A673 (cell line): ENCODE results near the gene F8.

Experiments used
- EZH2 ChIP-seq: fragments of 200-600 bp; sonication (generic); IDR thresholded peaks from 2 replicates; pipeline ENCODE4 v1.6.1; 2017; ENCODE audit warnings: borderline replicate concordance, low read depth, mild to moderate bottlenecking, mixed read lengths, antibody characterized with exemption, low read length; ENCODE audit not compliant: poor library complexity, severe bottlenecking
- TF ChIP-seq, protein P1 (sequence below): fragments of 300-800, 200-600 bp; sonication (generic); conservative IDR thresholded peaks from 2 replicates; pipeline ENCODE4 v1.5.1; 2017; ENCODE audit warnings: low read depth, mild to moderate bottlenecking, antibody characterized with exemption, low read length, moderate library complexity, mixed read lengths

- TF ChIP-seq, protein P1, sequence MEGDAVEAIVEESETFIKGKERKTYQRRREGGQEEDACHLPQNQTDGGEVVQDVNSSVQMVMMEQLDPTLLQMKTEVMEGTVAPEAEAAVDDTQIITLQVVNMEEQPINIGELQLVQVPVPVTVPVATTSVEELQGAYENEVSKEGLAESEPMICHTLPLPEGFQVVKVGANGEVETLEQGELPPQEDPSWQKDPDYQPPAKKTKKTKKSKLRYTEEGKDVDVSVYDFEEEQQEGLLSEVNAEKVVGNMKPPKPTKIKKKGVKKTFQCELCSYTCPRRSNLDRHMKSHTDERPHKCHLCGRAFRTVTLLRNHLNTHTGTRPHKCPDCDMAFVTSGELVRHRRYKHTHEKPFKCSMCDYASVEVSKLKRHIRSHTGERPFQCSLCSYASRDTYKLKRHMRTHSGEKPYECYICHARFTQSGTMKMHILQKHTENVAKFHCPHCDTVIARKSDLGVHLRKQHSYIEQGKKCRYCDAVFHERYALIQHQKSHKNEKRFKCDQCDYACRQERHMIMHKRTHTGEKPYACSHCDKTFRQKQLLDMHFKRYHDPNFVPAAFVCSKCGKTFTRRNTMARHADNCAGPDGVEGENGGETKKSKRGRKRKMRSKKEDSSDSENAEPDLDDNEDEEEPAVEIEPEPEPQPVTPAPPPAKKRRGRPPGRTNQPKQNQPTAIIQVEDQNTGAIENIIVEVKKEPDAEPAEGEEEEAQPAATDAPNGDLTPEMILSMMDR: no peak
- no peak for TF ChIP-seq EZH2
These were observed 31.0 kb downstream of the F8 start for GRCh38 chrX:154991476-154991875.
